GM23338 (cell line): ENCODE data around the gene CSNK1E. TPM values are rescaled to one million over a fixed set of nuclear protein-coding genes. Genes with fewer than 3 reads are reported as not detected.

Experiments
- ATAC-seq: fragments of 200-7000 bp; cut with Tn5 transposase; 3 replicates; pipeline ENCODE4 v1.9.1; 2020
- DNase-seq: peaks from one replicate; pipeline ENCODE4 v3.0.0-alpha.2; 2015; ENCODE audit warnings: low spot score
- H2AFZ ChIP-seq: fragments of 200-600 bp; sonication (generic); 2 replicates; pipeline ENCODE4 v1.8.0; 2016; ENCODE audit warnings: antibody characterized with exemption, mild to moderate bottlenecking, moderate library complexity
- H3F3A ChIP-seq: fragments of 200-600 bp; sonication (generic); replicated peaks from 2 replicates; pipeline ENCODE4 v1.8.0; 2017; ENCODE audit warnings: antibody characterized with exemption, mixed run types, low read depth
- H3K27ac ChIP-seq: fragments of 200-600 bp; sonication (generic); 2 replicates; pipeline ENCODE4 v1.6.1; 2016; ENCODE audit warnings: low read depth
- H3K27me3 ChIP-seq: fragments of 200-600 bp; sonication (generic); 2 replicates; pipeline ENCODE4 v1.8.0; 2016; ENCODE audit warnings: mild to moderate bottlenecking, mixed run types, moderate library complexity; ENCODE audit not compliant: insufficient read depth
- H3K36me3 ChIP-seq: fragments of 200-600 bp; sonication (generic); 2 replicates; pipeline ENCODE4 v1.8.0; 2016; ENCODE audit warnings: mild to moderate bottlenecking; ENCODE audit not compliant: insufficient read depth
- H3K4me1 ChIP-seq: fragments of 200-600 bp; sonication (generic); 2 replicates; pipeline ENCODE4 v1.8.0; 2016; ENCODE audit warnings: mild to moderate bottlenecking, moderate library complexity; ENCODE audit not compliant: insufficient read depth
- H3K4me2 ChIP-seq: fragments of 200-600 bp; sonication (generic); 2 replicates; pipeline ENCODE4 v1.7.1; 2017; ENCODE audit warnings: mixed run types
- H3K4me3 ChIP-seq: fragments of 200-600 bp; sonication (generic); 2 replicates; pipeline ENCODE4 v1.6.1; 2016; ENCODE audit warnings: mixed run types
- H3K79me2 ChIP-seq: fragments of 200-600 bp; sonication (generic); replicated peaks from 2 replicates; pipeline ENCODE4 v1.8.0; 2017; ENCODE audit warnings: mild to moderate bottlenecking; ENCODE audit not compliant: insufficient read depth
- H3K9me2 ChIP-seq: fragments of 200-600 bp; sonication (generic); 2 replicates; pipeline ENCODE4 v1.8.0; 2017; ENCODE audit not compliant: insufficient read depth
- H4K20me1 ChIP-seq: fragments of 200-600 bp; sonication (generic); replicated peaks from 2 replicates; pipeline ENCODE4 v1.8.0; 2017; ENCODE audit warnings: mild to moderate bottlenecking; ENCODE audit not compliant: insufficient read depth
- H3K27ac Mint-ChIP-seq: 2 replicates; pipeline ENCODE4 v1.8.0; 2020; ENCODE audit warnings: inconsistent platforms, mild to moderate bottlenecking, moderate library complexity, mixed read lengths
- H3K27me3 Mint-ChIP-seq: 3 replicates; pipeline ENCODE4 v1.8.0; 2022; ENCODE audit warnings: low read depth, mild to moderate bottlenecking, moderate library complexity, mixed read lengths, inconsistent platforms; ENCODE audit not compliant: insufficient read depth, poor library complexity
- H3K36me3 Mint-ChIP-seq: 3 replicates; pipeline ENCODE4 v1.8.0; 2021; ENCODE audit warnings: low read depth, mild to moderate bottlenecking, inconsistent platforms, moderate library complexity, mixed read lengths
- H3K4me1 Mint-ChIP-seq: 3 replicates; pipeline ENCODE4 v1.8.0; 2020; ENCODE audit warnings: mild to moderate bottlenecking, inconsistent platforms, mixed read lengths
- H3K4me3 Mint-ChIP-seq: 3 replicates; pipeline ENCODE4 v1.8.0; 2021; ENCODE audit warnings: moderate library complexity, mild to moderate bottlenecking, inconsistent platforms, mixed read lengths
- H3K9me3 Mint-ChIP-seq: 3 replicates; pipeline ENCODE4 v1.8.0; 2020; ENCODE audit warnings: moderate library complexity, mild to moderate bottlenecking, inconsistent platforms, mixed read lengths
- CTCF ChIP-seq, 2 experiments: fragments of 200-600 bp in 1 of 2; sonication (generic) in 1 of 2; conservative IDR thresholded peaks; 2 replicates each; pipeline versions ENCODE4 v1.5.1 to v1.6.1; 2016 to 2017; ENCODE audit warnings: antibody characterized with exemption in 2 of 2, low read depth in 2 of 2, mild to moderate bottlenecking in 2 of 2, moderate library complexity in 1 of 2
- EZH2 ChIP-seq: fragments of 200-600 bp; sonication (generic); IDR thresholded peaks from one replicate; pipeline ENCODE4 v1.8.0; 2017; ENCODE audit warnings: antibody characterized with exemption, mild to moderate bottlenecking, low read depth; ENCODE audit not compliant: unreplicated experiment
- JUNB ChIP-seq: IDR thresholded peaks from one replicate; pipeline ENCODE4 v1.6.1; 2016; ENCODE audit warnings: antibody characterized with exemption; ENCODE audit not compliant: unreplicated experiment
- NANOG ChIP-seq: IDR thresholded peaks from 2 replicates; pipeline ENCODE4 v1.6.1; 2016; ENCODE audit warnings: antibody characterized with exemption, borderline replicate concordance
- POLR2AphosphoS5 ChIP-seq: IDR thresholded peaks from 2 replicates; pipeline ENCODE4 v1.6.1; 2016; ENCODE audit warnings: antibody characterized with exemption, low read depth
- REST ChIP-seq: IDR thresholded peaks from one replicate; pipeline ENCODE4 v1.6.1; 2018; ENCODE audit warnings: antibody characterized with exemption; ENCODE audit not compliant: unreplicated experiment
- STAT1 ChIP-seq: IDR thresholded peaks from one replicate; pipeline ENCODE4 v1.6.1; 2016; ENCODE audit warnings: antibody characterized with exemption; ENCODE audit not compliant: unreplicated experiment
- ZNF114 ChIP-seq: fragments of 250-450 bp; sonication (Bioruptor Pico); IDR thresholded peaks from 2 replicates; pipeline ENCODE4 v1.5.0; 2020; ENCODE audit warnings: mild to moderate bottlenecking, moderate library complexity
- ZNF331 ChIP-seq: fragments of 250-450 bp; sonication (Bioruptor Pico); IDR thresholded peaks from 2 replicates; pipeline ENCODE4 v1.5.0; 2020; ENCODE audit warnings: low read depth, mild to moderate bottlenecking, moderate library complexity
- polyA plus RNA-seq: library from polyadenylated mRNA; unstranded; fragments of >200 nt; fragmentation: Nextera tagmentation; extraction: Ambion mirVana; gene quantifications from 2 replicates; pipeline ENCODE4 v1.2.1, GENCODE V29; 2016
- total RNA-seq: library from RNA; depleted of rRNA; stranded (reverse); fragments of >200 nt; shearing (Covaris generic); gene quantifications from 2 replicates; pipeline ENCODE4 v1.2.3, GENCODE V29; 2014
- TF ChIP-seq, protein P1 (sequence below): fragments of 250-450 bp; sonication (Bioruptor Pico); IDR thresholded peaks from 2 replicates; pipeline ENCODE4 v1.5.0; 2020; ENCODE audit warnings: mild to moderate bottlenecking, moderate library complexity

CSNK1E gene
- total and polyA plus RNA-seq, 2 experiments from 2014 or later, result 180 to 259 TPM

- TF ChIP-seq CTCF (conservative IDR thresholded peaks at IDR 0.05; ENCODE audit: low read depth in 2 of 2), result no peak
These were observed 69.0 kb downstream of the CSNK1E start (continued) for GRCh38 chr22:38248280-38248679.

DNA sequence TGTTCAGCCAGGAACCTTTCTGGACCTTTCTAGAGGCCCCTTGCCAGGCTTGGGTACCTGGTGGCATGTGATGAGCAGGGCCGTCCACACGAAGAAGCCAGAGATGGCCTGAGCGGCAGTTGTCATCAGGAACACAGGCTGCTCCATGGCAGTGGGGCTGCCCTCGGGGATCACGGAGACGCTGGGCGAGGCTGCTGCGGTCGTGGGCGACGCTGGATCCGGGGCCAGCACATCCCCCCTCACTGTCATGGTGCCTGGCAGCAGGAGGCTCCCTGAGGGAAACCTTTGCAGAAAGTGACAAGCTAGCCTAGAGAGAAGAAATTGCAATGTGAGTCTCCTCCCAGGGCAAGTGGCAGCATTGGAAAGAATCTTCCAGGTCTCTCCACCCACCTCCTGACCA, 69.5 kb downstream of the CSNK1E start:
- Histone ChIP-seq H3F3A (no peaks in the 10 kb centered on the region), H3K36me3 (no peaks in the 10 kb centered on the region), H3K4me1 (no peaks in the 10 kb centered on the region), H3K9me2 (no peaks in the 10 kb centered on the region), H3K4me2 (no peak overlapping the region), H2AFZ (no peak overlapping the region), H3K79me2 (peaks cover 47% of the 10 kb centered on the region), H3K4me3 (no peak overlapping the region), H3K27ac (no peak overlapping the region), H4K20me1 (peaks cover 24% of the 10 kb centered on the region), H3K27me3 (no peaks in the 10 kb centered on the region)
- ATAC-seq (no peak), DNase-seq (no peak)
- Mint-ChIP-seq H3K4me1 (peaks cover 6% of the 10 kb centered on the region), H3K27ac (peak overlapping the region; percentile 27; the same call in 1 of the 2 replicates), H3K27me3 (peaks cover 11% of the 10 kb centered on the region), H3K4me3 (no peak overlapping the region), H3K36me3 (peaks cover 28% of the 10 kb centered on the region), H3K9me3 (no peaks in the 10 kb centered on the region)
- TF ChIP-seq EZH2 (no peak), STAT1 (no peak), POLR2AphosphoS5 (no peak), CTCF (conservative IDR thresholded peaks at IDR 0.05; ENCODE audit: low read depth in 2 of 2) (no peak), ZNF331 (no peak), JUNB (no peak), NANOG (no peak), ZNF114 (CRISPR knock-in tag) (no peak), REST (no peak)
- TF ChIP-seq, protein P1, sequence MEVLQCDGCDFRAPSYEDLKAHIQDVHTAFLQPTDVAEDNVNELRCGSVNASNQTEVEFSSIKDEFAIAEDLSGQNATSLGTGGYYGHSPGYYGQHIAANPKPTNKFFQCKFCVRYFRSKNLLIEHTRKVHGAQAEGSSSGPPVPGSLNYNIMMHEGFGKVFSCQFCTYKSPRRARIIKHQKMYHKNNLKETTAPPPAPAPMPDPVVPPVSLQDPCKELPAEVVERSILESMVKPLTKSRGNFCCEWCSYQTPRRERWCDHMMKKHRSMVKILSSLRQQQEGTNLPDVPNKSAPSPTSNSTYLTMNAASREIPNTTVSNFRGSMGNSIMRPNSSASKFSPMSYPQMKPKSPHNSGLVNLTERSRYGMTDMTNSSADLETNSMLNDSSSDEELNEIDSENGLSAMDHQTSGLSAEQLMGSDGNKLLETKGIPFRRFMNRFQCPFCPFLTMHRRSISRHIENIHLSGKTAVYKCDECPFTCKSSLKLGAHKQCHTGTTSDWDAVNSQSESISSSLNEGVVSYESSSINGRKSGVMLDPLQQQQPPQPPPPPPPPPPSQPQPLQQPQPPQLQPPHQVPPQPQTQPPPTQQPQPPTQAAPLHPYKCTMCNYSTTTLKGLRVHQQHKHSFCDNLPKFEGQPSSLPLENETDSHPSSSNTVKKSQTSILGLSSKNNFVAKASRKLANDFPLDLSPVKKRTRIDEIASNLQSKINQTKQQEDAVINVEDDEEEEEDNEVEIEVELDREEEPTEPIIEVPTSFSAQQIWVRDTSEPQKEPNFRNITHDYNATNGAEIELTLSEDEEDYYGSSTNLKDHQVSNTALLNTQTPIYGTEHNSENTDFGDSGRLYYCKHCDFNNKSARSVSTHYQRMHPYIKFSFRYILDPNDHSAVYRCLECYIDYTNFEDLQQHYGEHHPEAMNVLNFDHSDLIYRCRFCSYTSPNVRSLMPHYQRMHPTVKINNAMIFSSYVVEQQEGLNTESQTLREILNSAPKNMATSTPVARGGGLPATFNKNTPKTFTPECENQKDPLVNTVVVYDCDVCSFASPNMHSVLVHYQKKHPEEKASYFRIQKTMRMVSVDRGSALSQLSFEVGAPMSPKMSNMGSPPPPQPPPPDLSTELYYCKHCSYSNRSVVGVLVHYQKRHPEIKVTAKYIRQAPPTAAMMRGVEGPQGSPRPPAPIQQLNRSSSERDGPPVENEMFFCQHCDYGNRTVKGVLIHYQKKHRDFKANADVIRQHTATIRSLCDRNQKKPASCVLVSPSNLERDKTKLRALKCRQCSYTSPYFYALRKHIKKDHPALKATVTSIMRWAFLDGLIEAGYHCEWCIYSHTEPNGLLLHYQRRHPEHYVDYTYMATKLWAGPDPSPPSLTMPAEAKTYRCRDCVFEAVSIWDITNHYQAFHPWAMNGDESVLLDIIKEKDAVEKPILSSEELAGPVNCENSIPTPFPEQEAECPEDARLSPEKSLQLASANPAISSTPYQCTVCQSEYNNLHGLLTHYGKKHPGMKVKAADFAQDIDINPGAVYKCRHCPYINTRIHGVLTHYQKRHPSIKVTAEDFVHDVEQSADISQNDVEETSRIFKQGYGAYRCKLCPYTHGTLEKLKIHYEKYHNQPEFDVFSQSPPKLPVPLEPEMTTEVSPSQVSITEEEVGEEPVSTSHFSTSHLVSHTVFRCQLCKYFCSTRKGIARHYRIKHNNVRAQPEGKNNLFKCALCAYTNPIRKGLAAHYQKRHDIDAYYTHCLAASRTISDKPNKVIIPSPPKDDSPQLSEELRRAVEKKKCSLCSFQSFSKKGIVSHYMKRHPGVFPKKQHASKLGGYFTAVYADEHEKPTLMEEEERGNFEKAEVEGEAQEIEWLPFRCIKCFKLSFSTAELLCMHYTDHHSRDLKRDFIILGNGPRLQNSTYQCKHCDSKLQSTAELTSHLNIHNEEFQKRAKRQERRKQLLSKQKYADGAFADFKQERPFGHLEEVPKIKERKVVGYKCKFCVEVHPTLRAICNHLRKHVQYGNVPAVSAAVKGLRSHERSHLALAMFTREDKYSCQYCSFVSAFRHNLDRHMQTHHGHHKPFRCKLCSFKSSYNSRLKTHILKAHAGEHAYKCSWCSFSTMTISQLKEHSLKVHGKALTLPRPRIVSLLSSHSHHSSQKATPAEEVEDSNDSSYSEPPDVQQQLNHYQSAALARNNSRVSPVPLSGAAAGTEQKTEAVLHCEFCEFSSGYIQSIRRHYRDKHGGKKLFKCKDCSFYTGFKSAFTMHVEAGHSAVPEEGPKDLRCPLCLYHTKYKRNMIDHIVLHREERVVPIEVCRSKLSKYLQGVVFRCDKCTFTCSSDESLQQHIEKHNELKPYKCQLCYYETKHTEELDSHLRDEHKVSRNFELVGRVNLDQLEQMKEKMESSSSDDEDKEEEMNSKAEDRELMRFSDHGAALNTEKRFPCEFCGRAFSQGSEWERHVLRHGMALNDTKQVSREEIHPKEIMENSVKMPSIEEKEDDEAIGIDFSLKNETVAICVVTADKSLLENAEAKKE, result no peak
